Neural crest cell (in vitro differentiated cells): ENCODE measurements around the gene GRIN3B. TPM values are rescaled to one million over a fixed set of nuclear protein-coding genes. Genes with fewer than 3 reads are reported as not detected.

Experiments used
- DNase-seq: peaks from one replicate; pipeline ENCODE4 v3.0.0; 2021; ENCODE audit warnings: low read depth, mixed read lengths, low spot score
- H3K27ac Mint-ChIP-seq: one replicate; pipeline ENCODE4 v1.8.0; 2021; ENCODE audit warnings: mild to moderate bottlenecking, mixed read lengths; ENCODE audit not compliant: unreplicated experiment
- H3K27me3 Mint-ChIP-seq: 2 replicates; pipeline ENCODE4 v1.8.0; 2021; ENCODE audit warnings: low read depth, mild to moderate bottlenecking, mixed read lengths
- H3K36me3 Mint-ChIP-seq: 2 replicates; pipeline ENCODE4 v1.8.0; 2021; ENCODE audit warnings: low read depth, mild to moderate bottlenecking, mixed read lengths
- H3K4me1 Mint-ChIP-seq: 2 replicates; pipeline ENCODE4 v1.8.0; 2021; ENCODE audit warnings: mixed read lengths
- H3K4me3 Mint-ChIP-seq: one replicate; pipeline ENCODE4 v1.8.0; 2021; ENCODE audit warnings: mild to moderate bottlenecking, mixed read lengths
- H3K9me3 Mint-ChIP-seq: 2 replicates; pipeline ENCODE4 v1.8.0; 2021; ENCODE audit warnings: mixed read lengths
- CTCF ChIP-seq: fragments of 200-600 bp; sonication (generic); conservative IDR thresholded peaks from 2 replicates; pipeline ENCODE4 v1.5.0; 2021; ENCODE audit warnings: antibody characterized with exemption, mild to moderate bottlenecking
- total RNA-seq: library from RNA; stranded (reverse); gene quantifications from 2 replicates; pipeline ENCODE4 v1.2.1, GENCODE V29; 2021

The GRIN3B gene
- total RNA-seq, 1 donor from 2014 or later, result 0.12 TPM

GRCh38 chr19:1000591-1001537 is 645 bp downstream of the GRIN3B start:
- TF ChIP-seq CTCF, result no peak
- no peak for DNase-seq
- H3K27me3 Mint-ChIP-seq, result peaks cover 69% of the 10 kb centered on the region
- no peaks in the 10 kb centered on the region for H3K9me3 Mint-ChIP-seq
- H3K4me3 Mint-ChIP-seq, result no peak overlapping the region
- no peak overlapping the region for H3K27ac Mint-ChIP-seq
- peaks cover 4% of the 10 kb centered on the region for H3K4me1 Mint-ChIP-seq
- H3K36me3 Mint-ChIP-seq, result peaks cover 3% of the 10 kb centered on the region

- H3K27me3 Mint-ChIP-seq, result peaks cover 63% of the 10 kb centered on the region
- TF ChIP-seq CTCF, result peak; percentile 95
- peak; percentile 73 for DNase-seq
- no peaks in the 10 kb centered on the region for H3K9me3 Mint-ChIP-seq
- H3K4me1 Mint-ChIP-seq, result peaks cover 4% of the 10 kb centered on the region
- H3K36me3 Mint-ChIP-seq, result peaks cover 5% of the 10 kb centered on the region
- H3K27ac Mint-ChIP-seq, result no peak overlapping the region
- no peak overlapping the region for H3K4me3 Mint-ChIP-seq
Measured at GRCh38 chr19:1001538-1002166, 1.4 kb downstream of the GRIN3B start.

GRCh38 chr19:1002600-1002999 is 2.4 kb downstream of the GRIN3B start:
- Mint-ChIP-seq H3K36me3 (peaks cover 7% of the 10 kb centered on the region), H3K27ac (no peak overlapping the region)
- no peak for TF ChIP-seq CTCF

GRCh38 chr19:1003283-1003682 is 3.1 kb downstream of the GRIN3B start:
- Mint-ChIP-seq H3K27me3 (peaks cover 47% of the 10 kb centered on the region), H3K4me3 (no peak overlapping the region), H3K27ac (no peak overlapping the region), H3K36me3 (peaks cover 7% of the 10 kb centered on the region), H3K4me1 (peaks cover 4% of the 10 kb centered on the region), H3K9me3 (no peaks in the 10 kb centered on the region)
- no peak for TF ChIP-seq CTCF
- DNase-seq, result no peak

More at GRCh38 chr19:1002600-1002999, 2.4 kb downstream of the GRIN3B start:
- Mint-ChIP-seq H3K9me3 (no peaks in the 10 kb centered on the region), H3K27me3 (peaks cover 54% of the 10 kb centered on the region), H3K4me3 (peak overlapping the region; percentile 35), H3K4me1 (peaks cover 4% of the 10 kb centered on the region)
- no peak for DNase-seq

- TF ChIP-seq CTCF, result no peak
- Mint-ChIP-seq H3K27me3 (peaks cover 37% of the 10 kb centered on the region), H3K4me1 (peaks cover under 1% of the 10 kb centered on the region), H3K4me3 (peak overlapping the region; percentile 34), H3K36me3 (peaks cover 7% of the 10 kb centered on the region), H3K27ac (no peak overlapping the region), H3K9me3 (no peaks in the 10 kb centered on the region)
- DNase-seq, result no peak
Measured at GRCh38 chr19:1004204-1004802, 4.1 kb downstream of the GRIN3B start.
